GM10266 (cell line): ENCODE data around the gene SRRM2.

Experiments
- DNase-seq: peaks from one replicate; pipeline ENCODE4 v3.0.0; 2012; ENCODE audit errors: extremely low spot score
- CTCF ChIP-seq: IDR thresholded peaks from 2 replicates; pipeline ENCODE4 v1.5.1; 2012; ENCODE audit warnings: mild to moderate bottlenecking, low read depth; ENCODE audit not compliant: control insufficient read depth, insufficient read depth; ENCODE audit errors: missing control alignments

The SRRM2 gene

GRCh38 chr16:2710711-2711231, 41.7 kb upstream of the SRRM2 start:
- DNase-seq, result no peak
- no peak for TF ChIP-seq CTCF

- TF ChIP-seq CTCF, result no peak
- no peak for DNase-seq
Measured at GRCh38 chr16:2711370-2712062, 40.9 kb upstream of the SRRM2 start.

GRCh38 chr16:2712063-2712441, 40.4 kb upstream of the SRRM2 start:
- no peak for DNase-seq
- no peak for TF ChIP-seq CTCF

GRCh38 chr16:2712546-2712945, 39.9 kb upstream of the SRRM2 start:
- TF ChIP-seq CTCF, result no peak
- no peak for DNase-seq

- no peak for TF ChIP-seq CTCF
- DNase-seq, result no peak
Measured at GRCh38 chr16:2713523-2713922, 38.9 kb upstream of the SRRM2 start.

- TF ChIP-seq CTCF, result no peak
- DNase-seq, result no peak
Measured at GRCh38 chr16:2713985-2714774, 38.3 kb upstream of the SRRM2 start.

GRCh38 chr16:2715064-2715463, 37.4 kb upstream of the SRRM2 start:
- DNase-seq, result no peak
- no peak for TF ChIP-seq CTCF
